Measurements from ENCODE around the gene KAT6B.

DNA sequence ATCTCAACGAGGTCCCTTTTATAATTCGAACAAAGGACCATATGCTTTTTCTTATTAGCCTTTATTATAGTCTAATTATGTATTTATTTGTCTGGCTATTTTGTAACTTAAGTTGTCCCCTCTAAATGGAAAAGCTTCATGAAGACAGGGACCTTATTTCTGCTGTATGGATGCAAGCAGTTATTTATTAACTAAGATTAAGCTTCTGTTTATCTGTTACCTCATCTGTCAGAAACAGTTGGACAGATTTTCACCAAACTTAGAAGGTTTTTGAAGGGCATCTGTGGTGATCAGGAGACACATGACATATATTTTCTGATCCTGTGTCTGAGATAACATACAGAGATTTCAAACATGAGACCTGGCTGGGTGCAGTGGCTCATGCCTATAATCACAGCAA lies 43.2 kb downstream of the KAT6B start:
- TF ChIP-seq POLR2A (IDR thresholded peaks at IDR 0.05; ENCODE audit: low read depth, low read length): no peak
- TF ChIP-seq PAX5 (IDR thresholded peaks at IDR 0.05; ENCODE audit: insufficient read depth, low read length, severe bottlenecking): no peak
- no peak for TF ChIP-seq POLR2AphosphoS5 (IDR thresholded peaks at IDR 0.05; ENCODE audit: low read depth, low read length)
- TF ChIP-seq TAF1 (IDR thresholded peaks at IDR 0.05; ENCODE audit: low read depth, low read length): no peak
- no peak for TF ChIP-seq SPI1 (IDR thresholded peaks at IDR 0.05; ENCODE audit: low read depth, low read length)
- TF ChIP-seq POU2F2 (IDR thresholded peaks at IDR 0.05; ENCODE audit: low read depth, low read length): no peak

All from GM12891 (cell line).